ENCODE results near the gene LRRC46. TPM values are rescaled to one million over a fixed set of nuclear protein-coding genes. Genes with fewer than 3 reads are reported as not detected.

The LRRC46 gene
- total RNA-seq, 1 donor from 2014 or later = 0.05 TPM

DNA sequence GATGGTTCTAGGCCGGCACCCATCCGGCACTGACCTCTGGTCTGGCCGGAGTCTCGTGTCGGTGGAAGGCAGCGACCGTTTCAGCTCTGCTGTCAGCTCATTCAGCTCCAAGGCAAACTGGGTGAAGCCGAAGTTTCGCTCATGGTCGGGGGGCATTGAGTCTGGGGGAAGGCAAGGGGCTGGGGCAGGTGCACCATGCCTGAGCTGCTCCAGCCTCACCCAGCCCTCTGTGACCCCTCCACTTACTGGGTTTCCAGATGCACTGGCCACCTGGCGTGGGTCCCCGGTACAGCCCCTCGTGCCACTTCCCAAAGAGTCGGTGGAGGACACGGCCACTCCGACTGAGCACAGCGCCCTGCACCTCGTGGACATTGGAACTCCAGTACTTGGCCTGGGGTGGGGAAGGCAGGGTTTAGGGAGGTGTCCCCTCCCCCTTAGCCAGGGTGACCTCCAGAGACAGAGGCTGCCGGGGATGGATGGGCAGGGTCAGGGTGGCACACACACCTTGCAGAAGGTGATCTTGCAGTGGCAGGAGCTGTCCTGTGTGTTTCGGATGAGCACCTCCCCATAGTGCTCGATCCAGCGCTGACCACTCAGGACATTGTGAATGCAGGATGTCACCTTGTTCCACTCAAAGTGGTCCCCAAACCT is 22.5 kb upstream of the LRRC46 start:
- DNase-seq (ENCODE audit: low read depth) = no peak

DNA sequence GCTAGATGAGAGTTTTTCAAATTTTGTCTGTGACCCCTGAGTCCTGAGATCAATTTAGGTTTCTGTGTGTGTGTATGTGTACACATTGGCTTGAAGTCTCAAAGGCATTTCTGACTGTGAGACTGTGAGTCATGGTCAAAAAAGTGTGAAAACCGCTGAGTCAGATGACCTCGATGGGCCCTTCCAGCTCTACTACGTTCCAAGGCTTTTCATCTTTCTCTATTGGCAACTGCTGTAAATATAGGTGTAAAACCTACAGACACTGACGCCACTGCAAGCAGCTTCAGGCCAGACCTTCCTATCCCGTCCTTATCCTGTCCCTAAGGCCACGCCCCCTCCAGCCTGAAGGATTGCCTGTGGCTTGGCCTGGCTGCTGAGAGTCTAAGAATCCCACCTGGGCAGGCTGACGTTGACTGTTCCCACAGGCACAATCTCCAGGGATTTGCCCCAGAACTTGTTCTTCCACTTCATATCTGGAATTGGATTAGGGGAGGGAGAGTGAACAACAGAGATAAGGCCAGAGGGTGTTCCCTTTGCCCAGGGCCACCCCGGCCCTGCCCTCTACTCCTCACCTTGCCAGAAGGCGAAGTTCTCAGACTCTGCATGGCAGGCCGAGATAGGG is 21.2 kb upstream of the LRRC46 start:
- DNase-seq (ENCODE audit: low read depth) = peak; percentile 77

DNA sequence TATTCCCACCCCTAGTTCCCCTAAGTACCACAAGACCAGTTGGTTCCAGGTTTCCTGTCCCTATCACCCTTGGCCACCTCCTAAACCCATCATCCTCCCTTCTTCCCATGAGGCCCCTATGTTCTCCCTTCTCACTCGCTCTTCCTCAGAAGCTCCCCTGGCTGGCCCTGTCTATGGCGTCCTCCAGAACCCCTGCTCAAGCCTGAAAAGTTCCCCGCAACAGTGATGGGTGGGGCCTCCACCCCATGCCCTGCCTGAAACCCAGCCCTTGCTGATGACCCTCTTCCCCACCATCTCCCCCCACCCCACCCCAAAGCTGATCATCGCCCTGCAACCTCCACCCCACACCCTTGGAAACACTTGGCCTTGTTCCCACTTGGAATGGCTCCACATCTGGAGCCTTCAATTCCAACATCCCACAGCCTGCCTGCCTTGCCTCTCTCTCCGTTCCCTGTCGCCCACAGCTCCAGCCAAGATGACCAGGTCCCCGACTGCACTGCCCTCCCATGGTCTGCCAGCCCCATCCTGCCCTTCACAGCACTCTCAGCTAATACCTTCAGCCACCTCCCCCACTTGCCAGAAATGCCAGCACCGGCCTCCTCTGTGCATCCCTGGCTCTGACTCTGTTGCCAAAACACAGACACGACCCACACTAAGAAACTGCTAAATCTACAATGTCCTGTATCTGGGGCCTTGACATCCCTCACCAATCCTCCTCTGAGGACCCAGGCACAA is 20.4 kb upstream of the LRRC46 start:
- DNase-seq (ENCODE audit: low read depth) = no peak

DNA sequence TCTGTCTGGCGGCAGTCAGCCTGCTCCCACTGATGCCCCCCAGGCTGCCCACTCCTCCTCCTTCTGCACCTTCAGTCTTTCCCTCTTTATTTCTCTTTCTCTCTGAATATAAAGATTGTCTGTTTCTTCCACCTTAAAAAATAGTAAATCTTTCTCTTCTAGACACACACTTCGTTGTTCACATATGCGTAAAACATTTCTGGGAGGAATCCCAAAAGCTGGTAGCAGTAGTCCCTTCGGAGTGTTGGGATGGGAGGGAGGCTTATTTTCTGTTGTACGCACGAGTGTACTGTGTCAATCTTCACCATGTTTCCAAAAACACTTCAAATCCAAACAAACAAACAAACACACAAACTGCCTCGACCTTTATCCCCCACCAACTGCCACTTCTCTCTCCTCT is 19.8 kb upstream of the LRRC46 start:
- DNase-seq (ENCODE audit: low read depth) = no peak

GRCh38 chr17:47812146-47812920 is 19.1 kb upstream of the LRRC46 start:
- no peak for DNase-seq (ENCODE audit: low read depth)

GRCh38 chr17:47813077-47813476 is 18.4 kb upstream of the LRRC46 start:
- DNase-seq (ENCODE audit: low read depth) = no peak

DNA sequence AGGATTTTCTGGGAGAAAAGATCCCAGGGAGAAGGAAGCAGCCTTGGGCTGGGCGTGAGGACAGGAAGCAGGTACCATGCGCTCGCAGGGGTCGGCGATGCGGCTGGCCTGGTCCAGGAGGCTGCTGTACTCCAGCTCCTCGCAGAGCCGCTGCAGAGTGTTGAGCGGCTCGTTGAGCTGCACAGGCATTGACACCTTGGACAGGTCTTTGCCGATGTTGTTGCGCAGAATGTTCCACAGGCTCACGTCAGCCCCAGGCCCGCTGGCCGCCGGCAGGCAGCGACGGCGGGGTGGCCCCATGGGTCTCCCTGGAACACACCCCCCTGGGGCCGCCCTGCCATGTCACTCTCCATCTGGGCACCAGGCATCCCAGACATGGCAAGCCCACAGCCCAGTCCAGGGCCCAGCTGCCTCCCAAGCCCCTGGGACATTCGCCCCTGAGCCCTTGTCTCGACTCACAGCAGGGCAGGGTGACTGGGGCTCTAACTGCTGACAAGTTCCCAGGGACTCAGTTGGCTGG is 17.9 kb upstream of the LRRC46 start:
- DNase-seq (ENCODE audit: low read depth) = no peak

GRCh38 chr17:47815106-47815918 is 16.2 kb upstream of the LRRC46 start:
- no peak for DNase-seq (ENCODE audit: low read depth)

DNA sequence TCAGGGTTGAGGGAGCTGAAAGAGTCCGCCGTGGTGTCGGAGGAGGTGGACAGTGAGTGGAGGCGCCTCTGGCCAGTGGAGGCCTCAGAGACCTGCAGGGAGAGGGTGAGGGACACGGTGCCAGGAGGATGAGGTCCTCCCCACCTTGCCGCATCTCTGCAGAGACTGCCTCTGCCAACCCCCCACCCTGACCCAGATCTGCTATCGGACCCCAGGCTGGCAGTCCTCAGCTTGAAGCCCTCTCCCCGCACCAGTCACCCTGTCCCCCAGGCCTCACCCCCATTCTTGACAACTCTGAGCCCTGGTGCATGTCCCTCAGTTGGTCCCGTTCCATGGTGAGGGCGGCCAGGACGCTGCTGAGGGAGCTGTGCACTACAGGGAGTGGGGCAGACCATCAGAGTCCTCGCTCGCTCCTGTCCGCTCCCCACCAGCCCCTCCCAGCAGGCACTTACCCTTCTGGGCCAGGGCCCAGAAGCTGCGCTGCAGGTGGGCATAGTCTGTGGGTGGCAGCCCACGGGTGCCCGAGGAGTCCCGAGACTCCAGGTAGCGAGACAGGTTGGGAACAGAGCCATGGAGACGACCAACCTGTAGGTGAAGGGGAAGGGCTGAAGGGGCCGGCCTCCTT is 15.2 kb upstream of the LRRC46 start:
- DNase-seq (ENCODE audit: low read depth) = no peak

DNA sequence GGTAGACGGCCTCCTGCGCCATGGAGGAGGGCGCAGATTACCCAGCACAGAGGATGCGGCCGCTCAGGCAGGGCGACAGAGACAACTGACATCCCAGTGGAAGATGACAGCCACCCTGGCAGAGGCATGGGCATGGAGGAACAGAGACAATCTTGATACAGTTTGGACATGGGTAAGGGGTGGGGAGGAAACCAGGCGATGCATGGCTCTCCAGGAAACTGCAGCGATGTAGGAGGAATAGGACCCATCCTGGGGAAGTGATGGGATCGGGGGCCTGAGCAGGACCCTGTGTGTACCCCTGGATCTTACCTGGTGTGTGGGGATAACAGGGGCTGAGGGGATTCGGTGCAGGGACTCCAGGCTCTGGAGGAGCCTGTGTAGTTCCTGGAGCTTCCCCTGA is 14.5 kb upstream of the LRRC46 start:
- no peak for DNase-seq (ENCODE audit: low read depth)

GRCh38 chr17:47818002-47818695 is 13.3 kb upstream of the LRRC46 start:
- DNase-seq (ENCODE audit: low read depth) = no peak

- no peak for DNase-seq (ENCODE audit: low read depth)
Observed at GRCh38 chr17:47819475-47819874, 12.0 kb upstream of the LRRC46 start.

DNA sequence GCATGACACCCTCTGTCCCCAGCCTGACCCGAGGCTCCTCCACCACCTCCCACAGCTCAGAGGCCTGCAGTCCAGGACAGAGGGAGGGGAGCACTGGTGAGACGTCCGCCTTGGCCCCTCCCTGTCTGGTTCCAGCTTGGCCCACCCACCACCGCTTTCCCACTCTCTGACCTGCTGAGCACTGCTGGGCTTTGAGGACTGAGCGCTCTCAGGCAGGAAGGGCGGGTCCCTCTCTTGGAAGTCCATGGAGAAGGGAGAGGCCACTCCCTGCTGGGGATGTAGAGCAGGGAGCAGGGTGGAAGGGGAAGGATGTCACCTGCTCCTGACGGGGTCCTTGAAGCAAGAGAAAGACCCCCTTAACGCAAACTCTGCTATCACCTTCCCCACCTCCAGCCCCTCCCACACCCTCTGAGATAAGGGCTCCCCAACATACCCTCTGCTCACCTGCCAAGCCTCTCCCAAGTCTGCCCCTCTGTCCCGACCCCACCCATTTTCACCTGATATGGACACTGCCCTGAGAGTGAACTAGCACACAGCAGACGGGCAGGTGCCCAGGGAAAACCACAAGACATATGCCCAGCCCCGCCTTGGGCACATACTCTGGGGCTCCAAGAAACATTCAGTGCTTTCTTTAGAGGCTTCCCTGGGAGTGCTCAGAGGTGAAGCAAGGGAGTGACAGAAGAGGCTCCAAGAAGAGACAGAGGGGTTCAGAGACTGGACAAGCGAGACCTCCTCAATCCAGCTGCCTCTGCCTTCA is 11.3 kb upstream of the LRRC46 start:
- no peak for DNase-seq (ENCODE audit: low read depth)

DNA sequence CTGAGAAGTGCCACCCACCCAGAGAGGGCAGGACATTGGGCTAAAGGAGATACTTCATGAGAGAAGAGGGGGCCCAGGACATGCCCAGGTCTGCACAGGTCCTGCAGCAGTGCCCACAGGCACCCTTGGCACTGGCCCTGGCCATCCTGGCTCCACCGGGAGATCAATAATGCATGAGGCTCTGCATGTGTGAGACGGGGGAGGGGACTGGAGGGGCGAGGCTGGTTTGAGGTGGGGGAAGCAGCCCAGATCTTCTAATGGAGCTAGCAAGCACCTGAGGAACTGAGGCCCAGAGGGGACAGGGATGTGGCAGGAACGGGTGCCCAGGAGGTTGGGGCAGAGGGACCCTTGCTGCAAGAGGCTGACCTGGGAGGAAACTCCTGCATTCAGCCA is 10.4 kb upstream of the LRRC46 start:
- DNase-seq (ENCODE audit: low read depth) = no peak

- peak; percentile 94 for DNase-seq (ENCODE audit: low read depth)
Observed at GRCh38 chr17:47821424-47822391, 9.8 kb upstream of the LRRC46 start, which contains the start of gene OSBPL7. Gene OSBPL7, minus strand, starts transcription at chr17:47821794. Its CDS starts 1,516 bp downstream, at chr17:47820278.

- DNase-seq (ENCODE audit: low read depth) = no peak
Observed at GRCh38 chr17:47822785-47823184, 8.7 kb upstream of the LRRC46 start.

- DNase-seq (ENCODE audit: low read depth) = no peak
Observed at GRCh38 chr17:47823519-47823918, 8.0 kb upstream of the LRRC46 start.

DNA sequence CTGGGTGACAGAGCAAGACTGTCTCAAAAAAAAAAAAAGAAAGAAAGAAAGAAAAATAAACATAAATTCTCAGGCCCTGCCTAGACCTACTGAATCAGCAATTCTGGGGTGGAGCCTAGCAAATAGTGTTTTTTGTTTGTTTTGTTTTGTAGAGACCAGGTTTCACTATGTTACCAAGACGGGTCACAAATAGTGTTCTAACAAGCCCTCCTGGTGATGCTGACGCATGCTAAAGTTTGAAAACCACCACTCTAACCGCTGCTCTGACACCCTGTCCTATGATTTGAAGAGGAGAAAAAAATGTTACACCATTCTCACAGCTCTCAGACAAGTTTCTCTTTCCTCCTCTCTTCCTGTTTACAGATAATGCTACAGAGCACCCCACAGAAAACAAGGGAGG is 1.6 kb upstream of the LRRC46 start:
- no peak for DNase-seq (ENCODE audit: low read depth)
